BLaER1 (cell line): ENCODE results near the gene SMIM35.

Source experiments
- H3K27ac ChIP-seq: shearing (Covaris generic); formaldehyde crosslinking; 2 replicates; pipeline ENCODE4 v1.8.1; 2022
- H3K27me3 ChIP-seq: shearing (Covaris generic); formaldehyde crosslinking; 2 replicates; pipeline ENCODE4 v1.8.1; 2022
- H3K36me3 ChIP-seq: shearing (Covaris generic); formaldehyde crosslinking; 2 replicates; pipeline ENCODE4 v1.8.1; 2022
- H3K4me1 ChIP-seq: shearing (Covaris generic); formaldehyde crosslinking; 2 replicates; pipeline ENCODE4 v1.8.1; 2022
- H3K4me2 ChIP-seq: shearing (Covaris generic); formaldehyde crosslinking; 2 replicates; pipeline ENCODE4 v1.8.1; 2022
- H3K4me3 ChIP-seq: shearing (Covaris generic); formaldehyde crosslinking; 2 replicates; pipeline ENCODE4 v1.8.1; 2022
- H3K9ac ChIP-seq: shearing (Covaris generic); formaldehyde crosslinking; 2 replicates; pipeline ENCODE4 v1.8.1; 2022
- H3K9me3 ChIP-seq: shearing (Covaris generic); formaldehyde crosslinking; 2 replicates; pipeline ENCODE4 v1.8.1; 2022
- H4K20me1 ChIP-seq: shearing (Covaris generic); formaldehyde crosslinking; 2 replicates; pipeline ENCODE4 v1.8.1; 2022
- Cebpa-rat ChIP-seq: shearing (Covaris generic); IDR thresholded peaks from 2 replicates; pipeline ENCODE4 v1.8.1; 2022

SMIM35 gene

GRCh38 chr11:117977029-117977428 lies 109.7 kb downstream of the SMIM35 start:
- Histone ChIP-seq H3K4me2 (peak overlapping the region; percentile 47), H3K9me3 (no peaks in the 10 kb centered on the region), H3K4me1 (peaks cover 38% of the 10 kb centered on the region)

GRCh38 chr11:117976445-117976844 lies 110.3 kb downstream of the SMIM35 start:
- Histone ChIP-seq H3K36me3 (no peaks in the 10 kb centered on the region), H3K9me3 (no peaks in the 10 kb centered on the region), H4K20me1 (no peaks in the 10 kb centered on the region), H3K27me3 (no peaks in the 10 kb centered on the region), H3K27ac (no peak overlapping the region), H3K9ac (no peak overlapping the region), H3K4me3 (no peak overlapping the region), H3K4me1 (peaks cover 38% of the 10 kb centered on the region), H3K4me2 (peak overlapping the region; percentile 47)
- TF ChIP-seq Cebpa-rat = no peak

More at GRCh38 chr11:117977029-117977428, 109.7 kb downstream of the SMIM35 start:
- Histone ChIP-seq H3K9ac (no peak overlapping the region), H3K27me3 (no peaks in the 10 kb centered on the region), H3K27ac (no peak overlapping the region), H4K20me1 (no peaks in the 10 kb centered on the region), H3K36me3 (no peaks in the 10 kb centered on the region), H3K4me3 (no peak overlapping the region)
- TF ChIP-seq Cebpa-rat = no peak

GRCh38 chr11:117973503-117973860 lies 113.3 kb downstream of the SMIM35 start:
- peaks cover 54% of the 10 kb centered on the region for H3K4me1 ChIP-seq
- H3K36me3 ChIP-seq = no peaks in the 10 kb centered on the region
- H3K27ac ChIP-seq = no peak overlapping the region
- H3K9ac ChIP-seq = no peak overlapping the region
- no peaks in the 10 kb centered on the region for H3K27me3 ChIP-seq
- TF ChIP-seq Cebpa-rat = no peak
- no peaks in the 10 kb centered on the region for H3K9me3 ChIP-seq
- H3K4me2 ChIP-seq = no peak overlapping the region; the same call in 1 of the 2 replicates
- H3K4me3 ChIP-seq = no peak overlapping the region
- H4K20me1 ChIP-seq = no peaks in the 10 kb centered on the region

- Histone ChIP-seq H3K4me2 (peak overlapping the region; percentile 26; the same call in 1 of the 2 replicates), H3K4me1 (peaks cover 54% of the 10 kb centered on the region), H3K9ac (no peak overlapping the region), H3K9me3 (no peaks in the 10 kb centered on the region), H3K27me3 (no peaks in the 10 kb centered on the region), H3K27ac (no peak overlapping the region), H3K36me3 (no peaks in the 10 kb centered on the region), H4K20me1 (no peaks in the 10 kb centered on the region), H3K4me3 (no peak overlapping the region)
- no peak for TF ChIP-seq Cebpa-rat
Observed at GRCh38 chr11:117972629-117973502, 113.9 kb downstream of the SMIM35 start.

- no peak for TF ChIP-seq Cebpa-rat
- Histone ChIP-seq H3K27ac (no peak overlapping the region), H3K27me3 (no peaks in the 10 kb centered on the region), H3K4me1 (peaks cover 46% of the 10 kb centered on the region), H4K20me1 (no peaks in the 10 kb centered on the region), H3K9ac (no peak overlapping the region), H3K4me3 (no peak overlapping the region), H3K9me3 (no peaks in the 10 kb centered on the region), H3K4me2 (no peak overlapping the region), H3K36me3 (no peaks in the 10 kb centered on the region)
Observed at GRCh38 chr11:117972044-117972443, 114.7 kb downstream of the SMIM35 start.

- peak overlapping the region; percentile 79 for H3K4me2 ChIP-seq
- H3K9ac ChIP-seq = no peak overlapping the region
- no peaks in the 10 kb centered on the region for H3K27me3 ChIP-seq
- no peak for TF ChIP-seq Cebpa-rat
- no peak overlapping the region for H3K27ac ChIP-seq
- H3K4me1 ChIP-seq = peaks cover 37% of the 10 kb centered on the region
- H3K9me3 ChIP-seq = no peaks in the 10 kb centered on the region
- no peaks in the 10 kb centered on the region for H3K36me3 ChIP-seq
- no peaks in the 10 kb centered on the region for H4K20me1 ChIP-seq
- no peak overlapping the region for H3K4me3 ChIP-seq
Observed at GRCh38 chr11:117970400-117971024, 116.3 kb downstream of the SMIM35 start.

DNA sequence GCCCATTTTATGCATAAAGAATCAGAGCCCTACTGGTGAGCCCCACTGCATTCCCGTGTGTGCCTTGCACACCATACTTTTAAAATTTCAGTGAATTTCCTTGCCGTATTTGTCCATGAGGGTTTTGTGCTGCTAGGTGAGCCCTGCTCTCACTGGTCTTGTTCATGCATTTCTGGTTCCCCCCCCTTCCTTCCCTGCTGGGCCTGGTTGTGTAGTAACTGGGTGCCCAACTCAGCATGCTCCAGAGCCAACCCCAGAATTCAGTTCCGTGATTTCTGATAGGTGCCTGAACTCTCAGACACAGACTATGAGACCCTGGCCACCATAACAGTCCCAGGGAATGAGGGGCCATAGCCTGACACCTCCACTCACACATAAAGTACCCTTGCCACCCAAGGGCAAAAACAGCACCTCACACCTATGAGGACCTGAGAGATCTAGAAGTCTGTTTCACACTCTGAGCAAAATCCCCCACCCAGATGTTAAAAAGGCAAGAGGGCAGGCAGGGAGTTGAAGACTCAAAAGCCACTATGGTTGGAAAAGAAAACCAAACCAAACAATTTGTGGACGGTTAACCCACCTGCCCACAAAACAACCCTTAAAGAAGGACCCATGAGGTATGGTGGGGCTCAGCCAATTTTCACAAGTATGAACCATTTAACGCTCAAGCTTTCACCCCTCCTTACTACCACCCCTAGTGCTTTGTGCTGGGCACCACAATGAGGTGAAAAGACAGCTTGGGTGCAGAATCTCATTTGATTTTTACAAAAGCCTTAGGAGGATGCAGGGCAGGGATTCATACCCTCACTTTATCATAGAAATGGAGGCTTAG lies 117.4 kb downstream of the SMIM35 start:
- Histone ChIP-seq H3K9ac (no peak overlapping the region), H3K27ac (no peak overlapping the region), H3K9me3 (no peaks in the 10 kb centered on the region), H3K4me3 (no peak overlapping the region), H3K36me3 (no peaks in the 10 kb centered on the region), H4K20me1 (no peaks in the 10 kb centered on the region), H3K4me2 (peak overlapping the region; percentile 79), H3K4me1 (peaks cover 37% of the 10 kb centered on the region), H3K27me3 (no peaks in the 10 kb centered on the region)
- TF ChIP-seq Cebpa-rat = no peak

- no peak for TF ChIP-seq Cebpa-rat
- H3K36me3 ChIP-seq = no peaks in the 10 kb centered on the region
- H3K9me3 ChIP-seq = no peaks in the 10 kb centered on the region
- H3K27ac ChIP-seq = no peak overlapping the region
- no peak overlapping the region for H3K4me2 ChIP-seq
- H4K20me1 ChIP-seq = no peaks in the 10 kb centered on the region
- peaks cover 23% of the 10 kb centered on the region for H3K4me1 ChIP-seq
- no peaks in the 10 kb centered on the region for H3K27me3 ChIP-seq
- H3K4me3 ChIP-seq = no peak overlapping the region
- H3K9ac ChIP-seq = no peak overlapping the region
Observed at GRCh38 chr11:117966908-117967307, 119.9 kb downstream of the SMIM35 start.

DNA sequence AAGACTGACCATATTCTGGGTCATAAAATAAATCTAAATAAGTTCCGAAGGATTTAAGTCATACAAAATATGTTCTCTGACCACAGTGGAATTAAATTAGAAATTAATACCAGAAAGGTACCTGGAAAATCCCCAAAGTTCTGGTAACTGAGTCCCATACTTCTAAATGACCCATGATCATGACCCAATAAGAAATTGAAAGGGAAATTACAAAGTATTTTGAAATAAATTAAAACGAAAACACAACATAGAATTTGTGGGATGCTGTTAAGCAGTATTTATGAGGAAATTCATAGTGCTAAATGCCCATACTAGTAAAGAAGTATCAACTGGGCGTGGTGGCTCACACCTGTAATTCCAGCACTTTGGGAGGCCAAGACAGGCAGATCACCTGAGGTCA lies 123.9 kb downstream of the SMIM35 start:
- no peak overlapping the region for H3K9ac ChIP-seq
- no peak overlapping the region for H3K4me2 ChIP-seq
- no peaks in the 10 kb centered on the region for H3K27me3 ChIP-seq
- TF ChIP-seq Cebpa-rat = no peak
- no peaks in the 10 kb centered on the region for H3K36me3 ChIP-seq
- H3K4me1 ChIP-seq = peaks cover 6% of the 10 kb centered on the region; the same call in 1 of the 2 replicates
- no peaks in the 10 kb centered on the region for H4K20me1 ChIP-seq
- no peak overlapping the region for H3K27ac ChIP-seq
- no peak overlapping the region for H3K4me3 ChIP-seq
- H3K9me3 ChIP-seq = no peaks in the 10 kb centered on the region
